Measurements from ENCODE around the gene PEAR1. TPM values are rescaled to one million over a fixed set of nuclear protein-coding genes. Genes with fewer than 3 reads are reported as not detected.

PEAR1 gene
- total RNA-seq, 1 donor from 2014 or later, result 0.55 TPM

DNA sequence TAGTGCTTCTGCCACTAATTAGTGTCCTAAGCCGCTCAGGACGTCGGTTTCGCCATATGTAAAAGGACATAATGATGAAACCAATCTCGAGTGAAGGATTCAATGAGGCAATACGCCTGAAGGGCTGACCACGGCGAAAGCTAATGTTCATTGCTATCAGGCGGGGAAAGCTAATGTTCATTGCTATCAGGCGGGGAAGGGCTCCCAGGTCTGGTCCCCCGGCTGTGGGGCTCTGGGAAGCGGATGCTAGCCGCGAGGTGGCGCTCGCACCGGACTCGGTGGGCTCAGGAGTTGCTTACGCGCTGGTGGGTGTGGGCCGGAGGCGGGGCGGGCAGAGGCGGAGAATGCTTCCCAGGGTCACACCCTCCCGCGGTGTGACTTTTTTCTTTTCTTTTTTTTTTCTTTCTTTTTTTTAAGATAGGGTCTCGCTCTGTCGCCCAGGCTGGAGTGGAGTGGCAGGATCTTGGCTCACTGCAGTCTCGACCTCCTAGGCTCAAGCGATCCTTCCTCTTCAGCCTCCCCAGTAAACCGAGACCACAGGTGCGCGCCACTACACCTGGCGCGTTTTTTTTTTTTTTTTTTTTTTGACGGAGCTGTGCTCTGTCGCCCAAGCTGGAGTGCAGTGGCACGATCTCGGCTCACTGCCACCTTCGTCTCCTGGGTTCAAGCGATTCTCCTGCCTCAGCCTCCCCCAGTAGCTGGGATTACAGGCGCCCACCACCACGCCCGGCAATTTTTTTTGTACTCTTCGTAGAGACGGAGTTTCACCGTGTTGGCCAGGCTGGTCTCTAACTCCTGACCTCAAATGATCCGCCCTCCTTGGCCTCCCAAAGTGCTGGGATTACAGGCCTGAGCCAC is 1.1 kb upstream of the PEAR1 start:
- Mint-ChIP-seq H3K27me3 (ENCODE audit: low read depth) (peaks cover 32% of the 10 kb centered on the region), H3K4me3 (ENCODE audit: low read depth) (peak overlapping the region; percentile 35)
- peak; percentile 80 for DNase-seq (ENCODE audit: low spot score)

DNA sequence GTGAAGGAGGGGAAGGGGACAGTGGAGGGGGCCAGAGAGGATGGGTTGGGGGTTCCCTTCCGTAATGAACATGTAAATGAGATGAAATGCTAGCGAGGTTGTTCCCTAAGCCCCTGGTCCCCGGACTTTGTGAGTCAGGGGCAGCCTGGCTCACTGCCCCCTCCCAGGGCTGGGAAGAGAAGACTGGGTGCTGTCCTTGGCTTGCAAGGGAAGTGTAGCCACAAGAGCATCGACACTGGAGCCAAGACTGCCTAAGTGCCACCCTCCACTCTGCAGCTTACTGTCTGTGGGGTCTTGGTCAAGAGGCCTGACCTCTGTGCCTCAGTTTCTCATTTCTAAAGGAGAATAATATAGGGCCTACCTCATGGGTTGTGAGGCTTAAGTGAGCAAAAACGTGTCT is 483 bp downstream of the PEAR1 start:
- no peak overlapping the region for H3K27ac Mint-ChIP-seq
- H3K4me1 Mint-ChIP-seq (ENCODE audit: low read depth), result peaks cover 17% of the 10 kb centered on the region
- DNase-seq (ENCODE audit: low spot score), result no peak
- peaks cover 41% of the 10 kb centered on the region for H3K27me3 Mint-ChIP-seq (ENCODE audit: low read depth)
- no peaks in the 10 kb centered on the region for H3K9me3 Mint-ChIP-seq
- no peaks in the 10 kb centered on the region for H3K36me3 Mint-ChIP-seq (ENCODE audit: low read depth)
- no peak overlapping the region for H3K4me3 Mint-ChIP-seq (ENCODE audit: low read depth)
- intact Hi-C loops (cut with micrococcal nuclease), result loop anchor here (5.0 to 10.0 kb wide), 2 partner anchors 167 to 209 kb away; partner anchors contain the start of genes ISG20L2 and METTL25B

More for the DNA sequence above, 1.1 kb upstream of the PEAR1 start:
- Mint-ChIP-seq H3K36me3 (ENCODE audit: low read depth) (peaks cover 3% of the 10 kb centered on the region), H3K27ac (no peak overlapping the region), H3K9me3 (no peaks in the 10 kb centered on the region), H3K4me1 (ENCODE audit: low read depth) (peaks cover 11% of the 10 kb centered on the region)
- intact Hi-C loops (cut with micrococcal nuclease), result loop anchor here (1.0 to 10.0 kb wide), 3 partner anchors 35 to 208 kb away; partner anchors contain the start of genes ISG20L2 and METTL25B

GRCh38 chr1:156894711-156895454 is 1.4 kb downstream of the PEAR1 start:
- Mint-ChIP-seq H3K4me1 (ENCODE audit: low read depth) (peaks cover 17% of the 10 kb centered on the region), H3K9me3 (no peaks in the 10 kb centered on the region), H3K27ac (no peak overlapping the region), H3K4me3 (ENCODE audit: low read depth) (no peak overlapping the region), H3K27me3 (ENCODE audit: low read depth) (peaks cover 43% of the 10 kb centered on the region), H3K36me3 (ENCODE audit: low read depth) (no peaks in the 10 kb centered on the region)
- no peak for DNase-seq (ENCODE audit: low spot score)
- intact Hi-C loops (cut with micrococcal nuclease), result loop anchor here (5.0 to 10.0 kb wide), 2 partner anchors 168 to 210 kb away; partner anchors contain the start of genes ISG20L2 and METTL25B

GRCh38 chr1:156895455-156895812 is 1.9 kb downstream of the PEAR1 start:
- Mint-ChIP-seq H3K27ac (no peak overlapping the region), H3K27me3 (ENCODE audit: low read depth) (peaks cover 44% of the 10 kb centered on the region), H3K4me1 (ENCODE audit: low read depth) (peaks cover 15% of the 10 kb centered on the region), H3K9me3 (no peaks in the 10 kb centered on the region), H3K36me3 (ENCODE audit: low read depth) (no peaks in the 10 kb centered on the region), H3K4me3 (ENCODE audit: low read depth) (no peak overlapping the region)
- no peak for DNase-seq (ENCODE audit: low spot score)
- intact Hi-C loops (cut with micrococcal nuclease), result loop anchor here (10.0 kb wide), 1 partner anchor 211 kb away; no protein-coding TSS in a partner anchor

- intact Hi-C loops (cut with micrococcal nuclease), result loop anchor here (10.0 kb wide), 1 partner anchor 211 kb away; no protein-coding TSS in a partner anchor
- H3K4me3 Mint-ChIP-seq (ENCODE audit: low read depth), result no peak overlapping the region
- H3K4me1 Mint-ChIP-seq (ENCODE audit: low read depth), result peaks cover 14% of the 10 kb centered on the region
- H3K27me3 Mint-ChIP-seq (ENCODE audit: low read depth), result peaks cover 43% of the 10 kb centered on the region
- no peak overlapping the region for H3K27ac Mint-ChIP-seq
- H3K9me3 Mint-ChIP-seq, result no peaks in the 10 kb centered on the region
- H3K36me3 Mint-ChIP-seq (ENCODE audit: low read depth), result no peaks in the 10 kb centered on the region
- no peak for DNase-seq (ENCODE audit: low spot score)
Observed at GRCh38 chr1:156895927-156896326, 2.4 kb downstream of the PEAR1 start.

- Mint-ChIP-seq H3K27me3 (ENCODE audit: low read depth) (peaks cover 40% of the 10 kb centered on the region), H3K27ac (no peak overlapping the region), H3K36me3 (ENCODE audit: low read depth) (no peaks in the 10 kb centered on the region), H3K4me3 (ENCODE audit: low read depth) (no peak overlapping the region), H3K4me1 (ENCODE audit: low read depth) (peaks cover 14% of the 10 kb centered on the region), H3K9me3 (no peaks in the 10 kb centered on the region)
- no peak for DNase-seq (ENCODE audit: low spot score)
- intact Hi-C loops (cut with micrococcal nuclease), result loop anchor here (10.0 kb wide), 1 partner anchor 212 kb away; no protein-coding TSS in a partner anchor
Observed at GRCh38 chr1:156896490-156897033, 3.0 kb downstream of the PEAR1 start.

DNA sequence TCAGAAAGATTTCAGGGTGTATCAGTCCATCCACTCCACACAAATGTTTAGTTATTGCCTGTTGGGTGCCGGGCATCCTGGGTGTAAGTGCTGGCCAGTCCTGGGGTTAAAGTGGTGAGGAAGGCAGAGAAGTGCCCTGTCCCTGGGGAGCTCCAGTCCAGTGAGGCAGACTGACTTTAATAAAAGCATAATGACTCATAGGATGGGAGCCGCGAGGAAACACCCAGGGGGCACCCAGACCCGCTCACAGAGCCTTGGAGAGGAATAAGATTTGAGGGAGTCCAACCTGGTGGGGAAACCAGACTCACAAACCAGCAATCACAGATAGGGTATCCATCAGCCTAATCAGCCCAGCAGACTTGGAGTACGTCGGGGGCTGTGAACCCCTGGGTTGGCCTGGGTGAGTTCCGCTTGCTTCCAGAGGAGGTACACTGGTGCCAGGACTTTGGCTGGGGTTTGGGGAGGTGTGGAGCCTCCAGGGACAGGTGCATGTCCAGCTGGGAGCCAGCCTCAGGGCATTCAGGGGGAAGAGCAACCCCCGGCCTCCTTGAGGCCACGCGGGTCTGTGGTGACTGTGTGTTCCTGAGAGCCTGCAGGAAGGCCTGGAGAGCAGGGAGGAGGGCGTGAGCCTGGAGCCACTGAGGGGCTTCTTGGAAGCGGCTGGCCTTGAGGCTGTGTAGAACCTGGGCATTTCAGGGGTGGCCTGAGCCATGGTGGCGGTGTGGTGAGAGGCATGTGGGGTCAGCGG is 3.7 kb downstream of the PEAR1 start:
- H3K4me1 Mint-ChIP-seq (ENCODE audit: low read depth), result peaks cover 9% of the 10 kb centered on the region
- H3K36me3 Mint-ChIP-seq (ENCODE audit: low read depth), result no peaks in the 10 kb centered on the region
- no peak overlapping the region for H3K27ac Mint-ChIP-seq
- H3K9me3 Mint-ChIP-seq, result no peaks in the 10 kb centered on the region
- peaks cover 38% of the 10 kb centered on the region for H3K27me3 Mint-ChIP-seq (ENCODE audit: low read depth)
- no peak overlapping the region for H3K4me3 Mint-ChIP-seq (ENCODE audit: low read depth)
- intact Hi-C loops (cut with micrococcal nuclease), result loop anchor here (10.0 kb wide), 1 partner anchor 212 kb away; no protein-coding TSS in a partner anchor
- no peak for DNase-seq (ENCODE audit: low spot score)

DNA sequence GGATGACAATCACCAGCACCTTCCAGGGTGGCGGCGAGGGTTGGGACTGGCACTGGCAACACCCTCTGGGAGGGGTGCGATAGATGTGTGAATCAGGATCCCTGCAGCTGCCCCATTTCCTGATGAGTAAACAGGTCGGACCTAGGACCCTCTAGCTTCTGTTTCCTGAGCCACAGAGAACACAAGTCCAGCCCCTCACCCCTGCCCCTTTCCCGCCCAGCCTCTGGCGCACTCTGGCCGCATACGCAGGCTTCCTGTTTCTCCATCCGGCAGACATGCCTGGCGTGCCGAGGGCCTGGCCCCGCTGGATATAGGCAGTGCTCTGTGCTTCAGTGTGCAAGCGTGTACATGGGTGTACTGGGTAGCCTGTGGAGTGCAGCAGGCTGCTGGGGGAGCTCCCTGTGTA is 4.6 kb downstream of the PEAR1 start:
- no peak overlapping the region for H3K4me3 Mint-ChIP-seq (ENCODE audit: low read depth)
- intact Hi-C loops (cut with micrococcal nuclease), result loop anchor here (10.0 kb wide), 1 partner anchor 213 kb away; no protein-coding TSS in a partner anchor
- DNase-seq (ENCODE audit: low spot score), result no peak
- H3K4me1 Mint-ChIP-seq (ENCODE audit: low read depth), result peaks cover 6% of the 10 kb centered on the region
- no peaks in the 10 kb centered on the region for H3K9me3 Mint-ChIP-seq
- peaks cover 36% of the 10 kb centered on the region for H3K27me3 Mint-ChIP-seq (ENCODE audit: low read depth)
- H3K36me3 Mint-ChIP-seq (ENCODE audit: low read depth), result no peaks in the 10 kb centered on the region
- no peak overlapping the region for H3K27ac Mint-ChIP-seq

DNA sequence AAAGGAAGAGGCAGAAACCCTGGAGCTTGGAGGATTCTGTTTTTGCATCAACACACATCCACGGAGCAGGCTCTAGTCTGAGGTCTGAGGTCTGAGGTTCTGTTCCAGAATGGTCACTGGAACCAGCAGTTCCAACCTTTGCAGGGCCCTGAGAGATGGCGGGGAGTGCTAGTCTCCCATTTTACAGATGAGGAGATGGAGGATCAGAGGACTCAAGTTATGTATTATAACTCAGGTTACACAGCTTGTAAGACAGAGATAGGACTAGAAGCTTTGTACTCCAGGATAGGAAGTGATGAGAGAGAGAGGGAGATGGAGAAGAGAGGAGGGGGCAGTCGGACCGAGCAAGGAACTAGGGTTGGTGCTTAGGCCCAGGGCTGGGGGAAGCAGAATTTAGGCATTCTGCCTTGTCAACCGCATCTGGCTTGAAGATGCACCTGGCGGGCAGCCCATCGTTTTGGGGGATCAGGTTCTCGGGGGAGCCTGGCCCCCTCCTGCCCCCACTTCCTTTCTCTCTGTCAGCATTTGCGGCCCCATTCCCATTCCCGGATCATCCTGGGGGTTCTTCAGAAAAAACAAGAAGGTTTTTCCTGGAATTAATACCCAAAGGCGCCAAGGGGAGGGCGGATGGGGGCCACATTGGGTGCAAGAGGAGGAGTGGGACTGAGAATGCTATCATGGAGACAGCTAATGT is 5.6 kb downstream of the PEAR1 start:
- no peak overlapping the region for H3K27ac Mint-ChIP-seq
- intact Hi-C loops (cut with micrococcal nuclease), result loop anchor here (10.0 kb wide), 1 partner anchor 214 kb away; no protein-coding TSS in a partner anchor
- no peak for DNase-seq (ENCODE audit: low spot score)
- H3K36me3 Mint-ChIP-seq (ENCODE audit: low read depth), result no peaks in the 10 kb centered on the region
- H3K4me1 Mint-ChIP-seq (ENCODE audit: low read depth), result peaks cover 6% of the 10 kb centered on the region
- peaks cover 31% of the 10 kb centered on the region for H3K27me3 Mint-ChIP-seq (ENCODE audit: low read depth)
- no peaks in the 10 kb centered on the region for H3K9me3 Mint-ChIP-seq
- no peak overlapping the region for H3K4me3 Mint-ChIP-seq (ENCODE audit: low read depth)

GRCh38 chr1:156899956-156900718 is 6.6 kb downstream of the PEAR1 start:
- H3K9me3 Mint-ChIP-seq, result no peaks in the 10 kb centered on the region
- peaks cover 25% of the 10 kb centered on the region for H3K27me3 Mint-ChIP-seq (ENCODE audit: low read depth)
- H3K27ac Mint-ChIP-seq, result no peak overlapping the region
- intact Hi-C loops (cut with micrococcal nuclease), result loop anchor here (10.0 kb wide), 1 partner anchor 215 kb away; no protein-coding TSS in a partner anchor
- peaks cover 6% of the 10 kb centered on the region for H3K4me1 Mint-ChIP-seq (ENCODE audit: low read depth)
- no peak overlapping the region for H3K4me3 Mint-ChIP-seq (ENCODE audit: low read depth)
- DNase-seq (ENCODE audit: low spot score), result no peak
- no peaks in the 10 kb centered on the region for H3K36me3 Mint-ChIP-seq (ENCODE audit: low read depth)

All from activated T-helper 2 cell treated with anti-CD3 and anti-CD28 coated beads, Interferon-gamma antibody, Interleukin-2, Interleukin-4, amounts not matched to agents 10 μg/mL and 5 μg/mL and 100 μg/mL, durations not matched to agents 14 hours and 24 hours and 36 hours (primary cell).